ENCODE measurements around the gene VAV3. TPM values are rescaled to one million over a fixed set of nuclear protein-coding genes. Genes with fewer than 3 reads are reported as not detected.

The VAV3 gene
- total and polyA plus RNA-seq, 9 of the 15 experiments (the other 6 are each of a cell fraction or from before 2014, with no cell fraction given) = not detected

DNA sequence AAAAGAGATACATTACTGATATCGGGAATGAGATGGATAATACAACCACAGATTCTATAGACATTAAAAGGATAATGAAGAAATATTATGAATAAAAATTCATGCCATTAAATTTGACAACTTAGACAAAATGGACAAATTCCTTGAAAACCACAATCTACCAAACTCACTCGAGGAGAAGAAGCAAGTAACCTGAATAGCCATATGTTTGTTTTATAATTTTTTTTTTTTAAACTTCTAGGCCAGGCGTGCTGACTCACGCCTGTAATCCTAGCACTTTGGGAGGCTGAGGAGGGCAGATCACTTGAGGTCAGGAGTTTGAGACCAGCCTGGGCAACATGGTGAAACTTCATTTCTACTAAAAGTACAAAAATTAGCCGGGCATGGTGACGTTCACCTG is 327.9 kb downstream of the VAV3 start:
- H3K27ac ChIP-seq (ENCODE audit: extremely low read depth, low read depth, low read length) = no peak overlapping the region
- no peaks in the 10 kb centered on the region for H3K27me3 ChIP-seq (ENCODE audit: control insufficient read depth in 2 of 2, insufficient read depth in 2 of 2, low read length in 2 of 2)
- no peaks in the 10 kb centered on the region for H3K36me3 ChIP-seq (ENCODE audit: control insufficient read depth, insufficient read depth, low read length)
- ChIA-PET POLR2A (no interaction called here), CTCF (ENCODE audit: low intra/inter-chr PET ratio) (no interaction called here)
- no peaks in the 10 kb centered on the region for H3K79me2 ChIP-seq (ENCODE audit: control insufficient read depth, insufficient read depth, low read length)
- BruUV-seq (replicated peaks) = no TSS peak
- no peak overlapping the region for H2AFZ ChIP-seq (ENCODE audit: low read depth, low read length)
- FAIRE-seq (no peak), ATAC-seq (no peak), DNase-seq (ENCODE audit: extremely low read depth in 1 of 4, low spot score in 3 of 4) (no peak)
- H3K4me1 ChIP-seq (replicated peaks in 1 of 2; ENCODE audit: control insufficient read depth in 2 of 2, insufficient read depth in 2 of 2, low read length in 2 of 2) = no peaks in the 10 kb centered on the region
- H4K20me1 ChIP-seq (replicated peaks; ENCODE audit: control insufficient read depth, insufficient read depth, low read length) = no peaks in the 10 kb centered on the region
- in situ Hi-C loops (cut with MboI) = no loop called here
- intact Hi-C loops (cut with micrococcal nuclease) = no loop called here
- H3K9me3 ChIP-seq (replicated peaks; ENCODE audit: control insufficient read depth, insufficient read depth, low read depth, low read length) = no peaks in the 10 kb centered on the region; the same call in 1 of the 2 replicates
- H3K4me3 ChIP-seq = no peak overlapping the region
- no peak overlapping the region for H3K4me2 ChIP-seq (ENCODE audit: insufficient read depth, low read length)
- 0% methylated on average over 6 of the region's 6 CpGs for WGBS (ENCODE audit: insufficient coverage, low coverage, missing lambda C conversion rate)
- no peak overlapping the region for H3K9ac ChIP-seq (ENCODE audit: insufficient read depth in 1 of 2, low read depth in 2 of 2, low read length in 2 of 2)
- H3K9me1 ChIP-seq (ENCODE audit: control insufficient read depth, insufficient read depth, low read length) = no peaks in the 10 kb centered on the region
- TF ChIP-seq KAT8 (IDR thresholded peaks at IDR 0.05; ENCODE audit: low read depth) = no peak
- TF ChIP-seq ZNF232 (CRISPR knock-in tag; IDR thresholded peaks at IDR 0.05) = no peak
- TF ChIP-seq CXXC5 (CRISPR knock-in tag; IDR thresholded peaks at IDR 0.05) = no peak
- no peak for TF ChIP-seq LCOR (CRISPR knock-in tag; IDR thresholded peaks at IDR 0.05)
- TF ChIP-seq, protein P1, sequence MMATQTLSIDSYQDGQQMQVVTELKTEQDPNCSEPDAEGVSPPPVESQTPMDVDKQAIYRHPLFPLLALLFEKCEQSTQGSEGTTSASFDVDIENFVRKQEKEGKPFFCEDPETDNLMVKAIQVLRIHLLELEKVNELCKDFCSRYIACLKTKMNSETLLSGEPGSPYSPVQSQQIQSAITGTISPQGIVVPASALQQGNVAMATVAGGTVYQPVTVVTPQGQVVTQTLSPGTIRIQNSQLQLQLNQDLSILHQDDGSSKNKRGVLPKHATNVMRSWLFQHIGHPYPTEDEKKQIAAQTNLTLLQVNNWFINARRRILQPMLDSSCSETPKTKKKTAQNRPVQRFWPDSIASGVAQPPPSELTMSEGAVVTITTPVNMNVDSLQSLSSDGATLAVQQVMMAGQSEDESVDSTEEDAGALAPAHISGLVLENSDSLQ (IDR thresholded peaks at IDR 0.05) = no peak
- TF ChIP-seq, protein P2, sequence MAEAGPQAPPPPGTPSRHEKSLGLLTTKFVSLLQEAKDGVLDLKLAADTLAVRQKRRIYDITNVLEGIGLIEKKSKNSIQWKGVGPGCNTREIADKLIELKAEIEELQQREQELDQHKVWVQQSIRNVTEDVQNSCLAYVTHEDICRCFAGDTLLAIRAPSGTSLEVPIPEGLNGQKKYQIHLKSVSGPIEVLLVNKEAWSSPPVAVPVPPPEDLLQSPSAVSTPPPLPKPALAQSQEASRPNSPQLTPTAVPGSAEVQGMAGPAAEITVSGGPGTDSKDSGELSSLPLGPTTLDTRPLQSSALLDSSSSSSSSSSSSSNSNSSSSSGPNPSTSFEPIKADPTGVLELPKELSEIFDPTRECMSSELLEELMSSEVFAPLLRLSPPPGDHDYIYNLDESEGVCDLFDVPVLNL (CRISPR knock-in tag; IDR thresholded peaks at IDR 0.05; ENCODE audit: low read depth) = no peak
- TF ChIP-seq, protein P3, sequence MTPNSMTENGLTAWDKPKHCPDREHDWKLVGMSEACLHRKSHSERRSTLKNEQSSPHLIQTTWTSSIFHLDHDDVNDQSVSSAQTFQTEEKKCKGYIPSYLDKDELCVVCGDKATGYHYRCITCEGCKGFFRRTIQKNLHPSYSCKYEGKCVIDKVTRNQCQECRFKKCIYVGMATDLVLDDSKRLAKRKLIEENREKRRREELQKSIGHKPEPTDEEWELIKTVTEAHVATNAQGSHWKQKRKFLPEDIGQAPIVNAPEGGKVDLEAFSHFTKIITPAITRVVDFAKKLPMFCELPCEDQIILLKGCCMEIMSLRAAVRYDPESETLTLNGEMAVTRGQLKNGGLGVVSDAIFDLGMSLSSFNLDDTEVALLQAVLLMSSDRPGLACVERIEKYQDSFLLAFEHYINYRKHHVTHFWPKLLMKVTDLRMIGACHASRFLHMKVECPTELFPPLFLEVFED (CRISPR knock-in tag; conservative IDR thresholded peaks at IDR 0.05) = no peak
- TF ChIP-seq POLR2G (IDR thresholded peaks at IDR 0.05; ENCODE audit: low read depth, low read length) = no peak
- TF ChIP-seq, protein P4, sequence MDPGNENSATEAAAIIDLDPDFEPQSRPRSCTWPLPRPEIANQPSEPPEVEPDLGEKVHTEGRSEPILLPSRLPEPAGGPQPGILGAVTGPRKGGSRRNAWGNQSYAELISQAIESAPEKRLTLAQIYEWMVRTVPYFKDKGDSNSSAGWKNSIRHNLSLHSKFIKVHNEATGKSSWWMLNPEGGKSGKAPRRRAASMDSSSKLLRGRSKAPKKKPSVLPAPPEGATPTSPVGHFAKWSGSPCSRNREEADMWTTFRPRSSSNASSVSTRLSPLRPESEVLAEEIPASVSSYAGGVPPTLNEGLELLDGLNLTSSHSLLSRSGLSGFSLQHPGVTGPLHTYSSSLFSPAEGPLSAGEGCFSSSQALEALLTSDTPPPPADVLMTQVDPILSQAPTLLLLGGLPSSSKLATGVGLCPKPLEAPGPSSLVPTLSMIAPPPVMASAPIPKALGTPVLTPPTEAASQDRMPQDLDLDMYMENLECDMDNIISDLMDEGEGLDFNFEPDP (CRISPR knock-in tag; IDR thresholded peaks at IDR 0.05) = no peak
- TF ChIP-seq NFE2L1 (tag; IDR thresholded peaks at IDR 0.05; ENCODE audit: borderline replicate concordance, low read depth) = no peak
- TF ChIP-seq, protein P5, sequence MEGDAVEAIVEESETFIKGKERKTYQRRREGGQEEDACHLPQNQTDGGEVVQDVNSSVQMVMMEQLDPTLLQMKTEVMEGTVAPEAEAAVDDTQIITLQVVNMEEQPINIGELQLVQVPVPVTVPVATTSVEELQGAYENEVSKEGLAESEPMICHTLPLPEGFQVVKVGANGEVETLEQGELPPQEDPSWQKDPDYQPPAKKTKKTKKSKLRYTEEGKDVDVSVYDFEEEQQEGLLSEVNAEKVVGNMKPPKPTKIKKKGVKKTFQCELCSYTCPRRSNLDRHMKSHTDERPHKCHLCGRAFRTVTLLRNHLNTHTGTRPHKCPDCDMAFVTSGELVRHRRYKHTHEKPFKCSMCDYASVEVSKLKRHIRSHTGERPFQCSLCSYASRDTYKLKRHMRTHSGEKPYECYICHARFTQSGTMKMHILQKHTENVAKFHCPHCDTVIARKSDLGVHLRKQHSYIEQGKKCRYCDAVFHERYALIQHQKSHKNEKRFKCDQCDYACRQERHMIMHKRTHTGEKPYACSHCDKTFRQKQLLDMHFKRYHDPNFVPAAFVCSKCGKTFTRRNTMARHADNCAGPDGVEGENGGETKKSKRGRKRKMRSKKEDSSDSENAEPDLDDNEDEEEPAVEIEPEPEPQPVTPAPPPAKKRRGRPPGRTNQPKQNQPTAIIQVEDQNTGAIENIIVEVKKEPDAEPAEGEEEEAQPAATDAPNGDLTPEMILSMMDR (IDR thresholded peaks at IDR 0.05 in 2 of 3, conservative IDR thresholded peaks at IDR 0.05 in 1 of 3; ENCODE audit: insufficient read depth in 2 of 3, low read depth in 1 of 3, low read length in 3 of 3) = no peak
- TF ChIP-seq, protein P6, sequence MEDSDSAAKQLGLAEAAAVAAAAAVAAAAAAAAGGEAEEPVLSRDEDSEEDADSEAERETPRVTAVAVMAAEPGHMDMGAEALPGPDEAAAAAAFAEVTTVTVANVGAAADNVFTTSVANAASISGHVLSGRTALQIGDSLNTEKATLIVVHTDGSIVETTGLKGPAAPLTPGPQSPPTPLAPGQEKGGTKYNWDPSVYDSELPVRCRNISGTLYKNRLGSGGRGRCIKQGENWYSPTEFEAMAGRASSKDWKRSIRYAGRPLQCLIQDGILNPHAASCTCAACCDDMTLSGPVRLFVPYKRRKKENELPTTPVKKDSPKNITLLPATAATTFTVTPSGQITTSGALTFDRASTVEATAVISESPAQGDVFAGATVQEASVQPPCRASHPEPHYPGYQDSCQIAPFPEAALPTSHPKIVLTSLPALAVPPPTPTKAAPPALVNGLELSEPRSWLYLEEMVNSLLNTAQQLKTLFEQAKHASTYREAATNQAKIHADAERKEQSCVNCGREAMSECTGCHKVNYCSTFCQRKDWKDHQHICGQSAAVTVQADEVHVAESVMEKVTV (CRISPR knock-in tag; IDR thresholded peaks at IDR 0.05) = no peak
- no peak for TF ChIP-seq FOXA1 (IDR thresholded peaks at IDR 0.05; ENCODE audit: borderline replicate concordance)
